ENCODE results near the gene CC2D2B. TPM values are rescaled to one million over a fixed set of nuclear protein-coding genes. Genes with fewer than 3 reads are reported as not detected.

The CC2D2B gene
- total RNA-seq, 1 experiment from 2014 or later, result not detected

DNA sequence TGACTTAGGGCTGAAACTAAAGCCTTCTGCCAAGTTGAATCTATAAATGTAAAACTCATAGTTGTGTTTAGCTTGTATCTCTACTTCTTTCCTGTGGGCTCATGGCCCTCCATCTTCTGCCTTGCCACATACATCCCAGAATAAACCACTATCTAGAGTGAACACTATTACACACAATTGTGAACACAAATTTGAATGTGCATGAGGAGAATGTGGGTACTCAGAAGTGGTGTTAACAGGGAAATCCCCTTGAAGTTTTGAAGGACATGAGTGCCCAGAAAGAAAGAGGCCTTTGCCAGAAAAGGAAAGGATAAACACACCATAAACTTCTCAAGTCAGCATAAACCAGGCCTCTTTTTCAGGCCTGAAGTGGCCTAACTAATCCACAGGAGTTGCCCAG lies 115.4 kb downstream of the CC2D2B start:
- no peak for ATAC-seq
- intact Hi-C loops (cut with micrococcal nuclease), result no loop called here
- peaks cover 16% of the 10 kb centered on the region for H3K27me3 ChIP-seq (ENCODE audit: low read length)
- TF ChIP-seq EZH2phosphoT487 (IDR thresholded peaks at IDR 0.05; ENCODE audit: borderline replicate concordance, low read length) (no peak), EZH2 (IDR thresholded peaks at IDR 0.05; ENCODE audit: low read length, unreplicated experiment) (no peak)
- TF ChIP-seq, protein P1, sequence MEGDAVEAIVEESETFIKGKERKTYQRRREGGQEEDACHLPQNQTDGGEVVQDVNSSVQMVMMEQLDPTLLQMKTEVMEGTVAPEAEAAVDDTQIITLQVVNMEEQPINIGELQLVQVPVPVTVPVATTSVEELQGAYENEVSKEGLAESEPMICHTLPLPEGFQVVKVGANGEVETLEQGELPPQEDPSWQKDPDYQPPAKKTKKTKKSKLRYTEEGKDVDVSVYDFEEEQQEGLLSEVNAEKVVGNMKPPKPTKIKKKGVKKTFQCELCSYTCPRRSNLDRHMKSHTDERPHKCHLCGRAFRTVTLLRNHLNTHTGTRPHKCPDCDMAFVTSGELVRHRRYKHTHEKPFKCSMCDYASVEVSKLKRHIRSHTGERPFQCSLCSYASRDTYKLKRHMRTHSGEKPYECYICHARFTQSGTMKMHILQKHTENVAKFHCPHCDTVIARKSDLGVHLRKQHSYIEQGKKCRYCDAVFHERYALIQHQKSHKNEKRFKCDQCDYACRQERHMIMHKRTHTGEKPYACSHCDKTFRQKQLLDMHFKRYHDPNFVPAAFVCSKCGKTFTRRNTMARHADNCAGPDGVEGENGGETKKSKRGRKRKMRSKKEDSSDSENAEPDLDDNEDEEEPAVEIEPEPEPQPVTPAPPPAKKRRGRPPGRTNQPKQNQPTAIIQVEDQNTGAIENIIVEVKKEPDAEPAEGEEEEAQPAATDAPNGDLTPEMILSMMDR (conservative IDR thresholded peaks at IDR 0.05; ENCODE audit: low read depth, low read length), result no peak
- no TSS peak for BruUV-seq (replicated peaks)
- no peak overlapping the region for H3K27ac ChIP-seq (ENCODE audit: low read length)
- no peak overlapping the region for H3K9ac ChIP-seq (ENCODE audit: low read length)
- H3K9me3 ChIP-seq (ENCODE audit: low read length), result no peaks in the 10 kb centered on the region
- H3K9me2 ChIP-seq (replicated peaks; ENCODE audit: low read length), result no peaks in the 10 kb centered on the region
- no peak overlapping the region for H3K4me2 ChIP-seq (ENCODE audit: low read length)
- H3K4me1 ChIP-seq (ENCODE audit: insufficient read depth, low read length), result no peaks in the 10 kb centered on the region
- H2AFZ ChIP-seq (ENCODE audit: low read length), result no peak overlapping the region
- H3K79me2 ChIP-seq (ENCODE audit: low read length), result no peaks in the 10 kb centered on the region
- H3K4me3 ChIP-seq (ENCODE audit: low read length), result no peak overlapping the region
- DNase-seq, result no peak
- no peaks in the 10 kb centered on the region for H3F3A ChIP-seq (ENCODE audit: low read length, unreplicated experiment)
- no peaks in the 10 kb centered on the region for H4K20me1 ChIP-seq (ENCODE audit: low read length)
- CTCF ChIA-PET, result no interaction called here
- POLR2A ChIA-PET (ENCODE audit: unreplicated experiment), result no interaction called here
- H3K36me3 ChIP-seq (ENCODE audit: low read depth, low read length), result no peaks in the 10 kb centered on the region

DNA sequence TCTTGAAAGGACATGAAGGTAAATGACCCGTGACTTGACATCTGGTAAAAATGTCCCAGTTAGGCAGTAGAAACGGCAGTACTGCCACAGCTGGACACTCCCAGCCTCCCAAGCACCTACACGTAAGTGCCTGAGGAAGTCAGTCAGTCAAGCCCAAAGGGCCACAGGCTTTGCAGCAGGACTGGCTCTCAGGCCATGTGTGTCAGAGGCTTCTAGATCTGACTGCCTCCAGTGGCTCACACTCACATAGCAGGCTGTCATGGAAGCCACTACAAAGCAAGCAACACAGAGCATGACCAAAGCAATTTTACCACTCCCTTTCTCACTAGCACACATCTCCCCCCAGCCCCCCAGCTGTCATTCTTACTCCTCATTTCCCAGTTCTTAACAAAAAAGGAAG lies 117.8 kb downstream of the CC2D2B start:
- ChIA-PET POLR2A (ENCODE audit: unreplicated experiment) (no interaction called here), CTCF (no interaction called here)
- DNase-seq (peak; percentile 26), ATAC-seq (peak; percentile 68)
- H3K9me2 ChIP-seq (replicated peaks; ENCODE audit: low read length), result no peaks in the 10 kb centered on the region
- H3K79me2 ChIP-seq (ENCODE audit: low read length), result no peaks in the 10 kb centered on the region
- TF ChIP-seq EZH2 (IDR thresholded peaks at IDR 0.05; ENCODE audit: low read length, unreplicated experiment), result no peak
- TF ChIP-seq, protein P1 (conservative IDR thresholded peaks at IDR 0.05; ENCODE audit: low read depth, low read length), result peak; percentile 24; the same call in 1 of the 2 replicates
- H3K9me3 ChIP-seq (ENCODE audit: low read length), result no peaks in the 10 kb centered on the region
- intact Hi-C loops (cut with micrococcal nuclease), result no loop called here
- H3K4me2 ChIP-seq (ENCODE audit: low read length), result no peak overlapping the region
- no peaks in the 10 kb centered on the region for H3K36me3 ChIP-seq (ENCODE audit: low read depth, low read length)
- H3K4me3 ChIP-seq (ENCODE audit: low read length), result no peak overlapping the region
- no peaks in the 10 kb centered on the region for H3F3A ChIP-seq (ENCODE audit: low read length, unreplicated experiment)
- BruUV-seq (replicated peaks), result no TSS peak
- no peak overlapping the region for H2AFZ ChIP-seq (ENCODE audit: low read length)
- H3K27ac ChIP-seq (ENCODE audit: low read length), result no peak overlapping the region
- H3K4me1 ChIP-seq (ENCODE audit: insufficient read depth, low read length), result no peaks in the 10 kb centered on the region
- no peaks in the 10 kb centered on the region for H4K20me1 ChIP-seq (ENCODE audit: low read length)
- H3K9ac ChIP-seq (ENCODE audit: low read length), result no peak overlapping the region
- peaks cover 1% of the 10 kb centered on the region; the same call in 1 of the 2 replicates for H3K27me3 ChIP-seq (ENCODE audit: low read length)

DNA sequence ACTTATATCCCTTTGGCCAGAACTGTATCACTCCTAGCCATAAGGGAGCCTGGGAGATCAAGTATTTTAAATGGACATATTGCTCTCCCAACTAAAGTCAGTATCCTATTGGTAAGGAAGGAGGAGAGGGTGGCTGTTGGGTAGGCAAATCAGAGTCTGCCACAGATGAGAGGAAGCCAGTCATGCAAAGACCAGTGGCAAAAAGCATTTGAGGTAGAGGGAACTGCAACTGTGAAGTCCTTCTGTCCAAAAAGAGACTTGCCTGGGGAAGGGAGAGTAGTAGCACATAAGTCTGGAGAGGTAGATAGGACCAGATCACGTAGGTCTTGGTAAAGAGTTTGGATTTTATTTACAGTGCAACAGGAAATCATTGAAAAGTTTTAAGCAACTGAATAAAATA lies 126.8 kb downstream of the CC2D2B start:
- Histone ChIP-seq H3K4me1 (ENCODE audit: insufficient read depth, low read length) (no peaks in the 10 kb centered on the region), H3K4me3 (ENCODE audit: low read length) (no peak overlapping the region), H2AFZ (ENCODE audit: low read length) (no peak overlapping the region), H3K79me2 (ENCODE audit: low read length) (no peaks in the 10 kb centered on the region), H3K27me3 (ENCODE audit: low read length) (no peaks in the 10 kb centered on the region), H3K9me3 (ENCODE audit: low read length) (no peaks in the 10 kb centered on the region), H3F3A (ENCODE audit: low read length, unreplicated experiment) (no peaks in the 10 kb centered on the region), H3K9me2 (replicated peaks; ENCODE audit: low read length) (no peaks in the 10 kb centered on the region), H3K27ac (ENCODE audit: low read length) (no peak overlapping the region), H3K4me2 (ENCODE audit: low read length) (no peak overlapping the region), H3K36me3 (ENCODE audit: low read depth, low read length) (no peaks in the 10 kb centered on the region), H3K9ac (ENCODE audit: low read length) (no peak overlapping the region), H4K20me1 (ENCODE audit: low read length) (no peaks in the 10 kb centered on the region)
- ChIA-PET CTCF (no interaction called here), POLR2A (ENCODE audit: unreplicated experiment) (no interaction called here)
- TF ChIP-seq EZH2phosphoT487 (IDR thresholded peaks at IDR 0.05; ENCODE audit: borderline replicate concordance, low read length) (no peak), EZH2 (IDR thresholded peaks at IDR 0.05; ENCODE audit: low read length, unreplicated experiment) (no peak)
- TF ChIP-seq, protein P1 (conservative IDR thresholded peaks at IDR 0.05; ENCODE audit: low read depth, low read length), result no peak
- ATAC-seq (no peak), DNase-seq (no peak)
- intact Hi-C loops (cut with micrococcal nuclease), result no loop called here
- no TSS peak for BruUV-seq (replicated peaks)

Measured in PC-3 (cell line).